Measurements from ENCODE around the gene TNFRSF21.

Gene TNFRSF21

GRCh38 chr6:47242483-47243386 is 67.0 kb downstream of the TNFRSF21 start:
- no peaks in the 10 kb centered on the region for H3K79me2 ChIP-seq (ENCODE audit: low read length)
- 0 out of 2 replicates have a peak overlapping the region, but pooled peaks have one; percentile 20 for H3K4me3 ChIP-seq (ENCODE audit: low read length)
- peak; percentile 93 for DNase-seq
- peaks cover 36% of the 10 kb centered on the region for H3K4me1 ChIP-seq (ENCODE audit: low read length)
- no peaks in the 10 kb centered on the region for H3K36me3 ChIP-seq (replicated peaks; ENCODE audit: insufficient read depth, low read length)
- H3K9me3 ChIP-seq (replicated peaks; ENCODE audit: insufficient read depth, low read length), result no peaks in the 10 kb centered on the region
- peak overlapping the region; percentile 66 for H3K4me2 ChIP-seq (ENCODE audit: low read depth, low read length)
- no peaks in the 10 kb centered on the region for H4K20me1 ChIP-seq (ENCODE audit: insufficient read depth, low read length)
- peak overlapping the region; percentile 53; the same call in 1 of the 2 replicates for H3K27ac ChIP-seq (ENCODE audit: low read length)
- H3K9me2 ChIP-seq (replicated peaks; ENCODE audit: insufficient read depth, low read length), result no peaks in the 10 kb centered on the region
- no peak overlapping the region for H2AFZ ChIP-seq (ENCODE audit: low read length)
- no peaks in the 10 kb centered on the region for H3K27me3 ChIP-seq (replicated peaks; ENCODE audit: insufficient read depth, low read length)
- peak overlapping the region; percentile 3; the same call in 1 of the 2 replicates for H3K9ac ChIP-seq (ENCODE audit: low read length)
- no peak for TF ChIP-seq EZH2 (optimal IDR thresholded peaks at IDR 0.05; ENCODE audit: low read depth, low read length)
- no peak for TF ChIP-seq CTCF (IDR thresholded peaks at IDR 0.05; ENCODE audit: low read length)
- no peak for TF ChIP-seq EZH2phosphoT487 (IDR thresholded peaks at IDR 0.05; ENCODE audit: low read length)
- peaks cover 23% of the 10 kb centered on the region for H3F3A ChIP-seq (ENCODE audit: insufficient read depth, low read length)

GRCh38 chr6:47241742-47242482 is 67.8 kb downstream of the TNFRSF21 start:
- no peak for DNase-seq
- peak overlapping the region; percentile 4; the same call in 1 of the 2 replicates for H3K4me2 ChIP-seq (ENCODE audit: low read depth, low read length)
- H4K20me1 ChIP-seq (ENCODE audit: insufficient read depth, low read length), result no peaks in the 10 kb centered on the region
- peaks cover 30% of the 10 kb centered on the region for H3K4me1 ChIP-seq (ENCODE audit: low read length)
- H3K27me3 ChIP-seq (replicated peaks; ENCODE audit: insufficient read depth, low read length), result no peaks in the 10 kb centered on the region
- H2AFZ ChIP-seq (ENCODE audit: low read length), result peak overlapping the region; percentile 13; the same call in 1 of the 2 replicates
- H3K4me3 ChIP-seq (ENCODE audit: low read length), result no peak overlapping the region
- peaks cover 15% of the 10 kb centered on the region for H3F3A ChIP-seq (ENCODE audit: insufficient read depth, low read length)
- H3K9me2 ChIP-seq (replicated peaks; ENCODE audit: insufficient read depth, low read length), result no peaks in the 10 kb centered on the region
- TF ChIP-seq EZH2phosphoT487 (IDR thresholded peaks at IDR 0.05; ENCODE audit: low read length) (no peak), CTCF (IDR thresholded peaks at IDR 0.05; ENCODE audit: low read length) (no peak), EZH2 (optimal IDR thresholded peaks at IDR 0.05; ENCODE audit: low read depth, low read length) (no peak)
- no peaks in the 10 kb centered on the region for H3K36me3 ChIP-seq (replicated peaks; ENCODE audit: insufficient read depth, low read length)
- peak overlapping the region; percentile 53; the same call in 1 of the 2 replicates for H3K27ac ChIP-seq (ENCODE audit: low read length)
- no peaks in the 10 kb centered on the region for H3K9me3 ChIP-seq (replicated peaks; ENCODE audit: insufficient read depth, low read length)
- H3K79me2 ChIP-seq (ENCODE audit: low read length), result no peaks in the 10 kb centered on the region
- H3K9ac ChIP-seq (ENCODE audit: low read length), result peak overlapping the region; percentile 3; the same call in 1 of the 2 replicates

GRCh38 chr6:47240277-47240890 is 69.3 kb downstream of the TNFRSF21 start:
- H3K4me3 ChIP-seq (ENCODE audit: low read length), result no peak overlapping the region
- H3K36me3 ChIP-seq (replicated peaks; ENCODE audit: insufficient read depth, low read length), result no peaks in the 10 kb centered on the region
- DNase-seq, result no peak
- no peak overlapping the region for H3K9ac ChIP-seq (ENCODE audit: low read length)
- no peaks in the 10 kb centered on the region for H3K9me2 ChIP-seq (replicated peaks; ENCODE audit: insufficient read depth, low read length)
- no peaks in the 10 kb centered on the region for H4K20me1 ChIP-seq (ENCODE audit: insufficient read depth, low read length)
- H3K4me1 ChIP-seq (ENCODE audit: low read length), result peaks cover 16% of the 10 kb centered on the region
- no peak for TF ChIP-seq EZH2 (optimal IDR thresholded peaks at IDR 0.05; ENCODE audit: low read depth, low read length)
- no peak for TF ChIP-seq CTCF (IDR thresholded peaks at IDR 0.05; ENCODE audit: low read length)
- no peak for TF ChIP-seq EZH2phosphoT487 (IDR thresholded peaks at IDR 0.05; ENCODE audit: low read length)
- H3K4me2 ChIP-seq (ENCODE audit: low read depth, low read length), result no peak overlapping the region
- no peak overlapping the region for H3K27ac ChIP-seq (ENCODE audit: low read length)
- H3K79me2 ChIP-seq (ENCODE audit: low read length), result no peaks in the 10 kb centered on the region
- no peaks in the 10 kb centered on the region for H3K27me3 ChIP-seq (replicated peaks; ENCODE audit: insufficient read depth, low read length)
- peaks cover 4% of the 10 kb centered on the region; the same call in 1 of the 2 replicates for H3F3A ChIP-seq (ENCODE audit: insufficient read depth, low read length)
- H3K9me3 ChIP-seq (replicated peaks; ENCODE audit: insufficient read depth, low read length), result no peaks in the 10 kb centered on the region
- no peak overlapping the region for H2AFZ ChIP-seq (ENCODE audit: low read length)
